Measurements from ENCODE around the gene ALOX12B.

The ALOX12B gene

GRCh38 chr17:8087075-8087951 lies at the start of gene ALOX12B:
Gene ALOX12B, minus strand, starts transcription at chr17:8087716. Its CDS starts 274 bp downstream, at chr17:8087442.
- Histone ChIP-seq H3K4me1 (ENCODE audit: control insufficient read depth in 1 of 2, insufficient read depth in 2 of 2, low read length in 2 of 2) (no peaks in the 10 kb centered on the region), H3K36me3 (ENCODE audit: control insufficient read depth in 1 of 2, insufficient read depth in 2 of 2, low read length in 2 of 2) (no peaks in the 10 kb centered on the region), H3K27ac (ENCODE audit: low read length) (no peak within 1 kb of the TSS), H3K9me3 (ENCODE audit: control insufficient read depth in 1 of 2, low read length in 2 of 2) (no peaks in the 10 kb centered on the region), H3K27me3 (ENCODE audit: low read depth, low read length) (peaks cover 10% of the 10 kb centered on the region), H3K4me3 (ENCODE audit: low read depth in 1 of 2, low read length in 2 of 2) (no peak within 1 kb of the TSS)

- Histone ChIP-seq H3K4me3 (ENCODE audit: low read depth in 1 of 2, low read length in 2 of 2) (no peak overlapping the region), H3K27ac (ENCODE audit: low read length) (no peak overlapping the region), H3K27me3 (ENCODE audit: low read depth, low read length) (no peaks in the 10 kb centered on the region), H3K4me1 (ENCODE audit: control insufficient read depth in 1 of 2, insufficient read depth in 2 of 2, low read length in 2 of 2) (peaks cover 0 to 7% of the 10 kb centered on the region in 2 donors), H3K36me3 (ENCODE audit: control insufficient read depth in 1 of 2, insufficient read depth in 2 of 2, low read length in 2 of 2) (no peaks in the 10 kb centered on the region), H3K9me3 (ENCODE audit: control insufficient read depth in 1 of 2, low read length in 2 of 2) (no peaks in the 10 kb centered on the region)
Measured at GRCh38 chr17:8133941-8134340, 46.4 kb upstream of the ALOX12B start.

DNA sequence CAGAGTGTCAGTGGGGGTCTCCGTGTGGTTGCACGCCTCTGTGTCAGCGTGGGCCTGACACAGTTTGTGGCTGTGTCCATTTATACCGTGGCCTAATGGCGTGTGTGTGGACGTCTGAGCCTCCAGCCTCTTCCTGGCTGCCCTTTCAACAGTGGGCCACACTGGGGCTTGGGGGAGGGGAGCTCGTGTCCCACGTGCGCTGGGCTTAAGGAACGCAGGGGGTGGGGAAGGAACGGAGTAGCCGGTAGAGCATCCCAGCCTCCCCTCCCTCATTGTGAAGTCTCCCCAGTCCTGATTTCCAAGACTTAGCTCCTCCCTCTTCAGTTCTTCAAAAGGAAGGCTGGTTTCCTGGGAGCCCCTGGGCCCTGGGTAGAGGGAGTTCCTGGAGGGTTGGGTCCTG lies 45.9 kb upstream of the ALOX12B start:
- Histone ChIP-seq H3K4me3 (ENCODE audit: low read depth in 1 of 2, low read length in 2 of 2) (no peak overlapping the region), H3K9me3 (ENCODE audit: control insufficient read depth in 1 of 2, low read length in 2 of 2) (no peaks in the 10 kb centered on the region), H3K27ac (ENCODE audit: low read length) (no peak overlapping the region), H3K4me1 (ENCODE audit: control insufficient read depth in 1 of 2, insufficient read depth in 2 of 2, low read length in 2 of 2) (peaks cover 0 to 7% of the 10 kb centered on the region in 2 donors), H3K36me3 (ENCODE audit: control insufficient read depth in 1 of 2, insufficient read depth in 2 of 2, low read length in 2 of 2) (no peaks in the 10 kb centered on the region), H3K27me3 (ENCODE audit: low read depth, low read length) (no peaks in the 10 kb centered on the region)

GRCh38 chr17:8131844-8132441 lies 44.4 kb upstream of the ALOX12B start:
- Histone ChIP-seq H3K4me1 (ENCODE audit: control insufficient read depth in 1 of 2, insufficient read depth in 2 of 2, low read length in 2 of 2) (peaks cover 0 to 4% of the 10 kb centered on the region in 2 donors), H3K4me3 (ENCODE audit: low read depth in 1 of 2, low read length in 2 of 2) (no peak overlapping the region), H3K36me3 (ENCODE audit: control insufficient read depth in 1 of 2, insufficient read depth in 2 of 2, low read length in 2 of 2) (no peaks in the 10 kb centered on the region), H3K27me3 (ENCODE audit: low read depth, low read length) (peaks cover 3% of the 10 kb centered on the region), H3K27ac (ENCODE audit: low read length) (no peak overlapping the region), H3K9me3 (ENCODE audit: control insufficient read depth in 1 of 2, low read length in 2 of 2) (no peaks in the 10 kb centered on the region)

- H3K9me3 ChIP-seq (ENCODE audit: control insufficient read depth in 1 of 2, low read length in 2 of 2) = no peaks in the 10 kb centered on the region
- peaks cover 22% of the 10 kb centered on the region for H3K27me3 ChIP-seq (ENCODE audit: low read depth, low read length)
- no peak overlapping the region for H3K4me3 ChIP-seq (ENCODE audit: low read depth in 1 of 2, low read length in 2 of 2)
- H3K27ac ChIP-seq (ENCODE audit: low read length) = no peak overlapping the region
- no peaks in the 10 kb centered on the region for H3K36me3 ChIP-seq (ENCODE audit: control insufficient read depth in 1 of 2, insufficient read depth in 2 of 2, low read length in 2 of 2)
- H3K4me1 ChIP-seq (ENCODE audit: control insufficient read depth in 1 of 2, insufficient read depth in 2 of 2, low read length in 2 of 2) = peaks cover 13 to 36% of the 10 kb centered on the region in 2 donors
Measured at GRCh38 chr17:8128125-8128784, 40.7 kb upstream of the ALOX12B start.

- Histone ChIP-seq H3K27ac (ENCODE audit: low read length) (no peak overlapping the region), H3K4me1 (ENCODE audit: control insufficient read depth in 1 of 2, insufficient read depth in 2 of 2, low read length in 2 of 2) (peaks cover 13 to 52% of the 10 kb centered on the region in 2 donors)
Measured at GRCh38 chr17:8126491-8127066, 39.1 kb upstream of the ALOX12B start.

DNA sequence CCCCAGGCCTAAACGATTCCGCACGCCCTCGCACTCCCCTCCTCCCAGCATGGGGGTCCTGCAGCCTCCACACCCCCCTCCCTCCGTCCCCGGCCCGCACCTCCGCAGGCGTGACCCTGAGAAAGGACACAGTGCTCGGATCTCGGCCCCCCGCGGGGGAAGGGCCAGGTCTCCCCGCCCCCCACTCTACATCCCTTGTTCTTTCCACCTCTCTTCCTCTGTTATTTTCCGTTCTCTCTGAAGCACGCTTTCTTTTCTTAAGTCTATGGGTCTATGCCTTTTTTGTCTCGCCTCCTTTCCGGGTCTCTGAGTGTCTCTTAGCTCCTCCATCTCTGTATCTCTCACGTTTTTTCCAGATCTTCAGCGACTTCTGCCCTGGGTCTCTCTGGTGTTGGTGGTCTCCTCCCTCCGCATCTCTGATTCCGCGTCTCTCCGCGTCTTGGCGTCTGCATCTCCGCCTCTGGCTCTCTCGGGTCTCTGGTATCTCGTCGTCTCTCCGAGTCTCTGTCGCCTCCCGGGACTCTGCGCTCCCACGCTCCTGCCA lies 38.5 kb upstream of the ALOX12B start:
- Histone ChIP-seq H3K4me3 (ENCODE audit: low read depth in 1 of 2, low read length in 2 of 2) (peak overlapping the region; percentile 72 to 81), H3K27me3 (ENCODE audit: low read depth, low read length) (peaks cover 31% of the 10 kb centered on the region), H3K27ac (ENCODE audit: low read length) (no peak overlapping the region), H3K36me3 (ENCODE audit: control insufficient read depth in 1 of 2, insufficient read depth in 2 of 2, low read length in 2 of 2) (no peaks in the 10 kb centered on the region), H3K4me1 (ENCODE audit: control insufficient read depth in 1 of 2, insufficient read depth in 2 of 2, low read length in 2 of 2) (peaks cover 13 to 58% of the 10 kb centered on the region in 2 donors), H3K9me3 (ENCODE audit: control insufficient read depth in 1 of 2, low read length in 2 of 2) (no peaks in the 10 kb centered on the region)

More at GRCh38 chr17:8126491-8127066, 39.1 kb upstream of the ALOX12B start:
- Histone ChIP-seq H3K27me3 (ENCODE audit: low read depth, low read length) (peaks cover 31% of the 10 kb centered on the region), H3K4me3 (ENCODE audit: low read depth in 1 of 2, low read length in 2 of 2) (peak overlapping the region; percentile 72 to 81), H3K9me3 (ENCODE audit: control insufficient read depth in 1 of 2, low read length in 2 of 2) (no peaks in the 10 kb centered on the region), H3K36me3 (ENCODE audit: control insufficient read depth in 1 of 2, insufficient read depth in 2 of 2, low read length in 2 of 2) (no peaks in the 10 kb centered on the region)

DNA sequence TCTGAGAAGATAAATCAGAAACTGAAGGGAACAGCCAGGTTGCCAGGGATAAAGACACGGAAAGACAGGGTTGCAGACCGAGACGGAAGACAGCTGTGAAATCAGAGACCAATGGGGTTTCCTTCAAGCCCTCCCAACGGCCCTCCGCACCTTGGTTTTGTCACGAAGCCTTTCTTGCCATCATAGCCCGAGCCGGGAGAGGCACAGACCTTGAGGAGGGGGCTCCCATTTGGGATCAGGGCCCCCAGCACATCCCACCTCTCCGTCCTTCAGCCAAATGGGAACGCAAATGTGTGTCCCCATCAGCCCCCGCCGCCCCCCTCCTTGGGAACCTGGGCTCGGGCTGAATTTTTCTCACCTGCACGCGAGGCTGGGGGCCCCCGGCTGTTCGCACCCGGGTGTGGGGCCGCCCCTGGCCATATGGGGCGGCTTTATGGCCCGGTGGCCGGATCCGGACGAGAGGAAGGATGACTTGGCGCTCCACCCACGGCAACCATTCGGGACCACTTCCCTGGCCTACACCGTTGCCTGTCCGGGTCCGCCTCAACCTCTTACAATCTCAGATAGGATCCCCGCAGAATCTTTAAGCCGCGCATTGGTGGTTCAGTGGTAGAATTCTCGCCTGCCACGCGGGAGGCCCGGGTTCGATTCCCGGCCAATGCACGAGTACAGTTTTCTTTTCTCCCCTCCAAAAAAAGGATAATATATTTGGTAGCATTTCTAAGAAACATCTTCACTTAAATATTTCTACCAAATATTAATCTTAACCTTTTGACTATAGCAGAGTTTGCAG lies 37.8 kb upstream of the ALOX12B start:
- H3K9me3 ChIP-seq (ENCODE audit: control insufficient read depth in 1 of 2, low read length in 2 of 2) = no peaks in the 10 kb centered on the region
- no peaks in the 10 kb centered on the region for H3K36me3 ChIP-seq (ENCODE audit: control insufficient read depth in 1 of 2, insufficient read depth in 2 of 2, low read length in 2 of 2)
- H3K4me1 ChIP-seq (ENCODE audit: control insufficient read depth in 1 of 2, insufficient read depth in 2 of 2, low read length in 2 of 2) = peaks cover 14 to 63% of the 10 kb centered on the region in 2 donors
- no peak overlapping the region for H3K27ac ChIP-seq (ENCODE audit: low read length)
- H3K4me3 ChIP-seq (ENCODE audit: low read depth in 1 of 2, low read length in 2 of 2) = peak overlapping the region; percentile 72 to 81
- H3K27me3 ChIP-seq (ENCODE audit: low read depth, low read length) = peaks cover 31% of the 10 kb centered on the region

- no peaks in the 10 kb centered on the region for H3K9me3 ChIP-seq (ENCODE audit: control insufficient read depth in 1 of 2, low read length in 2 of 2)
- H3K36me3 ChIP-seq (ENCODE audit: control insufficient read depth in 1 of 2, insufficient read depth in 2 of 2, low read length in 2 of 2) = no peaks in the 10 kb centered on the region
- peaks cover 21 to 63% of the 10 kb centered on the region in 2 donors for H3K4me1 ChIP-seq (ENCODE audit: control insufficient read depth in 1 of 2, insufficient read depth in 2 of 2, low read length in 2 of 2)
- H3K27me3 ChIP-seq (ENCODE audit: low read depth, low read length) = peaks cover 31% of the 10 kb centered on the region
- peak overlapping the region; percentile 73 to 81 for H3K4me3 ChIP-seq (ENCODE audit: low read depth in 1 of 2, low read length in 2 of 2)
- H3K27ac ChIP-seq (ENCODE audit: low read length) = no peak overlapping the region
Measured at GRCh38 chr17:8124350-8125153, 37.0 kb upstream of the ALOX12B start.

All from muscle layer of duodenum (tissue), 2 donors.